ENCODE measurements around the gene B4GALT5.

B4GALT5 gene

GRCh38 chr20:49641683-49642656 is 71.7 kb downstream of the B4GALT5 start:
- Mint-ChIP-seq H3K36me3 (ENCODE audit: low read depth) (peaks cover 75% of the 10 kb centered on the region), H3K4me1 (peaks cover 20% of the 10 kb centered on the region), H3K27me3 (ENCODE audit: low read depth) (no peaks in the 10 kb centered on the region), H3K27ac (peak overlapping the region; percentile 22 to 79 (median 67)), H3K9me3 (no peaks in the 10 kb centered on the region), H3K4me3 (no peak overlapping the region)
- no peak for TF ChIP-seq CTCF (IDR thresholded peaks at IDR 0.05; ENCODE audit: unreplicated experiment in 3 of 3)

GRCh38 chr20:49637046-49637637 is 76.5 kb downstream of the B4GALT5 start:
- peaks cover 4% of the 10 kb centered on the region for H3K27me3 Mint-ChIP-seq (ENCODE audit: low read depth)
- peaks cover 74% of the 10 kb centered on the region for H3K36me3 Mint-ChIP-seq (ENCODE audit: low read depth)
- no peaks in the 10 kb centered on the region for H3K9me3 Mint-ChIP-seq
- H3K4me1 Mint-ChIP-seq = peaks cover 44% of the 10 kb centered on the region
- TF ChIP-seq CTCF (IDR thresholded peaks at IDR 0.05; ENCODE audit: unreplicated experiment in 3 of 3) = no peak
- peak overlapping the region in 1 of 3 experiments; percentile 12 for H3K4me3 Mint-ChIP-seq
- H3K27ac Mint-ChIP-seq = peak overlapping the region; percentile 72 to 76 (median 74)

GRCh38 chr20:49636447-49636846 is 77.2 kb downstream of the B4GALT5 start:
- Mint-ChIP-seq H3K27me3 (ENCODE audit: low read depth) (peaks cover 4% of the 10 kb centered on the region), H3K4me3 (peak overlapping the region in 1 of 3 experiments; percentile 12), H3K36me3 (ENCODE audit: low read depth) (peaks cover 70% of the 10 kb centered on the region), H3K27ac (peak overlapping the region; percentile 72 to 80 (median 76)), H3K4me1 (peaks cover 46% of the 10 kb centered on the region), H3K9me3 (no peaks in the 10 kb centered on the region)
- no peak for TF ChIP-seq CTCF (IDR thresholded peaks at IDR 0.05; ENCODE audit: unreplicated experiment in 3 of 3)

- Mint-ChIP-seq H3K27ac (peak overlapping the region; percentile 67 to 80 (median 76)), H3K9me3 (no peaks in the 10 kb centered on the region), H3K4me1 (peaks cover 48% of the 10 kb centered on the region), H3K4me3 (peak overlapping the region in 1 of 3 experiments; percentile 7), H3K27me3 (ENCODE audit: low read depth) (peaks cover 4% of the 10 kb centered on the region), H3K36me3 (ENCODE audit: low read depth) (peaks cover 69% of the 10 kb centered on the region)
- TF ChIP-seq CTCF (IDR thresholded peaks at IDR 0.05; ENCODE audit: unreplicated experiment in 3 of 3) = no peak
Measured at GRCh38 chr20:49635866-49636265, 77.8 kb downstream of the B4GALT5 start.

GRCh38 chr20:49635166-49635565 is 78.5 kb downstream of the B4GALT5 start:
- Mint-ChIP-seq H3K9me3 (no peaks in the 10 kb centered on the region), H3K4me3 (peak overlapping the region in 1 of 3 experiments; percentile 16), H3K27me3 (ENCODE audit: low read depth) (peaks cover 4% of the 10 kb centered on the region), H3K4me1 (peaks cover 48% of the 10 kb centered on the region), H3K27ac (peak overlapping the region; percentile 76 to 80 (median 78)), H3K36me3 (ENCODE audit: low read depth) (peaks cover 64% of the 10 kb centered on the region)
- no peak for TF ChIP-seq CTCF (IDR thresholded peaks at IDR 0.05; ENCODE audit: unreplicated experiment in 3 of 3)

Data from nephron (organoid).